Spleen (tissue), 11 donors: Measurements from ENCODE around the gene ERGIC1. TPM values are rescaled to one million over a fixed set of nuclear protein-coding genes. Genes with fewer than 3 reads are reported as not detected.

Experiments
- DNase-seq: peaks from one replicate; pipeline ENCODE4 v3.0.0-alpha.2; 2020
- H3K27ac ChIP-seq, 8 donors: fragments of 200-600 bp; sonication (generic) in 7 of 8; 1 replicate in 4 of 8; 2 replicates in 4 of 8; pipeline versions ENCODE4 v1.5.0 to v1.8.0; 2016 to 2021; ENCODE audit warnings: inconsistent platforms in 4 of 8, mild to moderate bottlenecking in 4 of 8, moderate library complexity in 1 of 8
- H3K27me3 ChIP-seq, 7 donors: fragments of 200-600 bp; sonication (generic) in 6 of 7; replicated peaks in 1 of 7; 1 replicate in 4 of 7; 2 replicates in 3 of 7; pipeline versions ENCODE4 v1.5.0 to v1.8.0; 2016 to 2021; ENCODE audit warnings: inconsistent platforms in 3 of 7, mild to moderate bottlenecking in 1 of 7
- H3K36me3 ChIP-seq, 6 donors: fragments of 200-600 bp; sonication (generic) in 5 of 6; 1 replicate in 4 of 6; 2 replicates in 2 of 6; pipeline versions ENCODE4 v1.5.0 to v1.8.0; 2016 to 2021; ENCODE audit warnings: inconsistent platforms in 2 of 6
- H3K4me1 ChIP-seq, 6 donors: fragments of 200-600 bp; sonication (generic) in 5 of 6; 1 replicate in 3 of 6; 2 replicates in 3 of 6; pipeline versions ENCODE4 v1.5.0 to v1.8.0; 2016 to 2021; ENCODE audit warnings: inconsistent platforms in 3 of 6
- H3K4me3 ChIP-seq, 8 donors: fragments of 200-600 bp; sonication (generic) in 7 of 8; 1 replicate in 4 of 8; 2 replicates in 4 of 8; pipeline versions ENCODE4 v1.5.0 to v1.8.0; 2016 to 2021; ENCODE audit warnings: inconsistent platforms in 4 of 8, mild to moderate bottlenecking in 4 of 8, moderate library complexity in 2 of 8
- H3K9me3 ChIP-seq, 8 donors: fragments of 200-600 bp; sonication (generic) in 7 of 8; 1 replicate in 4 of 8; 2 replicates in 4 of 8; pipeline versions ENCODE4 v1.5.0 to v1.8.0; 2016 to 2021; ENCODE audit warnings: inconsistent platforms in 4 of 8
- CTCF ChIP-seq, 11 experiments: fragments of 200-600 bp in 7 of 11; fragments of 450-650 bp in 4 of 11; sonication (generic) in 4 of 11; IDR thresholded peaks in 8 of 11; conservative IDR thresholded peaks in 3 of 11; 1 replicate in 7 of 11; 2 replicates in 4 of 11; pipeline versions ENCODE4 v1.4.0 to v1.8.0; 2016 to 2021; ENCODE audit warnings: antibody characterized with exemption in 11 of 11, inconsistent platforms in 4 of 11, mild to moderate bottlenecking in 1 of 11
- POLR2A ChIP-seq, 3 donors: fragments of 450-650 bp; IDR thresholded peaks; one replicate each; pipeline ENCODE4 v1.5.1; 2017; ENCODE audit warnings: antibody characterized with exemption in 3 of 3, mild to moderate bottlenecking in 1 of 3
- POLR2AphosphoS5 ChIP-seq, 3 donors: sonication (generic); formaldehyde crosslinking; IDR thresholded peaks; one replicate each; pipeline ENCODE4 v1.5.1; 2017; ENCODE audit warnings: antibody characterized with exemption in 3 of 3
- WGBS, 5 donors: extraction: QIAGEN DNeasy Blood & Tissue Kit in 3 of 5; methylation state at CpG; one replicate each; pipeline versions ENCODE4 v1.1.5 to v1.1.7; 2013 to 2018; 5-methylcytosine and 5-hydroxymethylcytosine counted together
- intact Hi-C: fragments of 100-400 bp; cut with DNase I; formaldehyde crosslinking; loops from one replicate; pipeline ENCODE4 v1.15.0; 2023; ENCODE audit warnings: low total_unique reads
- polyA plus RNA-seq, 3 donors: library from polyadenylated mRNA; stranded (reverse); fragments of 200-250 nt; gene quantifications; one replicate each; pipeline ENCODE4 v1.2.1, GENCODE V29; 2013
- total RNA-seq, 7 donors: library from RNA; depleted of rRNA in 3 of 7; stranded (reverse); fragments of >200 nt in 3 of 7; fragmentation: NEBNext Ultra II Directional in 4 of 7; extraction: Animal tissue kit (Norgen Biotek cat#: 25700) in 4 of 7; gene quantifications; one replicate each; pipeline versions ENCODE4 v1.1.0 to v1.2.1, GENCODE V29; 2016 to 2021
- donor health status: healthy with polysubstance abuse.
- donor health status: DM: no; HTN: no; CAD: no; lungs with moderate emphysema.
- donor health status: DM: no; HTN: no; CAD: no.
- donor health status: Bipolar disorder and iron deficiency.
- donor health status: healthy.
- donor health status: DM: no; HTN: no; CAD: no.
- donor health status: DM: yes; HTN: yes; CAD: no.

Gene ERGIC1
- total and polyA plus RNA-seq, 10 donors, result 36.9 to 166 (median 125) TPM

GRCh38 chr5:172870715-172871461 is 36.8 kb downstream of the ERGIC1 start:
- Histone ChIP-seq H3K4me3 (no peak overlapping the region), H3K27me3 (no peaks in the 10 kb centered on the region), H3K27ac (peak overlapping the region; percentile 74 to 94 (median 83)), H3K9me3 (no peaks in the 10 kb centered on the region), H3K4me1 (peaks cover 54 to 100% (median 83%) of the 10 kb centered on the region in 6 donors), H3K36me3 (peaks cover 0 to 25% (median 0%) of the 10 kb centered on the region in 6 donors)
- DNase-seq, result peak; percentile 75
- 57 to 78% (median 60%) methylated on average over 16 to 20 of the region's 20 CpGs for WGBS, 5 donors
- TF ChIP-seq POLR2AphosphoS5 (IDR thresholded peaks at IDR 0.05) (peak; percentile 41 to 72 (median 69)), CTCF (IDR thresholded peaks at IDR 0.05 in 8 of 11, conservative IDR thresholded peaks at IDR 0.05 in 3 of 11) (no peak)
- intact Hi-C loops, result no loop called here

- H3K4me1 ChIP-seq, result peaks cover 58 to 100% (median 82%) of the 10 kb centered on the region in 6 donors
- intact Hi-C loops, result no loop called here
- peak overlapping the region; percentile 74 to 94 (median 83) for H3K27ac ChIP-seq
- H3K9me3 ChIP-seq, result no peaks in the 10 kb centered on the region
- H3K27me3 ChIP-seq, result no peaks in the 10 kb centered on the region
- 68 to 83% (median 78%) methylated on average over 3 of the region's 3 CpGs for WGBS, 5 donors
- H3K4me3 ChIP-seq, result no peak overlapping the region
- TF ChIP-seq POLR2A (IDR thresholded peaks at IDR 0.05) (no peak), CTCF (IDR thresholded peaks at IDR 0.05 in 8 of 11, conservative IDR thresholded peaks at IDR 0.05 in 3 of 11) (no peak), POLR2AphosphoS5 (IDR thresholded peaks at IDR 0.05) (no peak)
- H3K36me3 ChIP-seq, result peaks cover 0 to 25% (median 0%) of the 10 kb centered on the region in 6 donors
- peak; percentile 35 for DNase-seq
Measured at GRCh38 chr5:172871536-172871935, 37.5 kb downstream of the ERGIC1 start.

GRCh38 chr5:172871982-172872381 is 37.9 kb downstream of the ERGIC1 start:
- WGBS, 5 donors, result 45 to 61% (median 56%) methylated on average over 5 of the region's 5 CpGs
- intact Hi-C loops, result no loop called here
- peak; percentile 77 for DNase-seq
- peak overlapping the region; percentile 74 to 94 (median 83) for H3K27ac ChIP-seq
- H3K36me3 ChIP-seq, result peaks cover 0 to 24% (median 0%) of the 10 kb centered on the region in 6 donors
- H3K9me3 ChIP-seq, result no peaks in the 10 kb centered on the region
- peak in 2 of 3 donors; percentile 76 to 77 for TF ChIP-seq POLR2AphosphoS5 (IDR thresholded peaks at IDR 0.05)
- no peak for TF ChIP-seq POLR2A (IDR thresholded peaks at IDR 0.05)
- no peak overlapping the region for H3K4me3 ChIP-seq
- no peaks in the 10 kb centered on the region for H3K27me3 ChIP-seq
- peaks cover 58 to 100% (median 80%) of the 10 kb centered on the region in 6 donors for H3K4me1 ChIP-seq

GRCh38 chr5:172872997-172873491 is 39.0 kb downstream of the ERGIC1 start:
- peak; percentile 90 for DNase-seq
- 19 to 38% (median 30%) methylated on average over 11 to 13 of the region's 13 CpGs for WGBS, 5 donors
- TF ChIP-seq CTCF (IDR thresholded peaks at IDR 0.05 in 8 of 11, conservative IDR thresholded peaks at IDR 0.05 in 3 of 11) (peak in 2 of 11 experiments; percentile 14 to 22), POLR2A (IDR thresholded peaks at IDR 0.05) (no peak), POLR2AphosphoS5 (IDR thresholded peaks at IDR 0.05) (peak; percentile 89 to 91 (median 89))

More at GRCh38 chr5:172872997-172873491, 39.0 kb downstream of the ERGIC1 start:
- Histone ChIP-seq H3K27ac (peak overlapping the region; percentile 74 to 94 (median 83)), H3K9me3 (no peaks in the 10 kb centered on the region), H3K36me3 (peaks cover 0 to 20% (median 0%) of the 10 kb centered on the region in 6 donors), H3K4me3 (no peak overlapping the region), H3K27me3 (no peaks in the 10 kb centered on the region), H3K4me1 (peaks cover 53 to 100% (median 78%) of the 10 kb centered on the region in 6 donors)
- intact Hi-C loops, result no loop called here
